HG02759 (cell line): Measurements from ENCODE around the gene ASB5.

Experiments used
- ATAC-seq: cut with Tn5 transposase; IDR thresholded peaks from one replicate; pipeline ENCODE4 v1.9.1; 2021; ENCODE audit warnings: mild to moderate bottlenecking, moderate library complexity; ENCODE audit not compliant: unreplicated experiment

Gene ASB5

DNA sequence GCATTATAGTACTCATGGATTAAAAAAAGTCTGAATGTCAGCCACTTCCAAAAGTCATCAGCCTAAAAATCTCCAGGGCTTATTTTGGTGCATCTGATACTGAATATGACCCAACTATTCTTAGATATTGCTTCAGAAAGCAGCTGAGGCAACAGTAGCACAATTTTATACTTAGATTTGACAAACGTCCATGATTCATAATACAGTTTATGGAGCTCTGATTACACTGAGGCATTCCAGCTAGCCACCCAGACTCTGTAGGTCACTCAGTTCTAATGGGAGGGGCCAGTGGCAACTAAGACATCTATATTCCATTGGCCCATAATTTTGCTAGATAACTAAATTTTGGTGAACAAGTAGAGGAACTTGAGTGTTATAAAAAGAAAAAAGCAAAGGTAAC is 84.0 kb downstream of the ASB5 start:
- no peak for ATAC-seq
